ENCODE data around the gene PCSK6.

The PCSK6 gene

GRCh38 chr15:101495334-101496197 lies 6.1 kb upstream of the PCSK6 start:
- Histone ChIP-seq H3K4me1 (ENCODE audit: control insufficient read depth in 2 of 2, insufficient read depth in 1 of 2, low read depth in 1 of 2, low read length in 2 of 2) (peaks cover 14% of the 10 kb centered on the region in 2 donors), H3K79me1 (ENCODE audit: low read depth, low read length) (no peaks in the 10 kb centered on the region), H2BK15ac (ENCODE audit: low read length) (no peak overlapping the region), H2BK120ac (ENCODE audit: low read depth, low read length) (no peak overlapping the region), H4K8ac (ENCODE audit: low read depth, low read length) (no peak overlapping the region), H3K18ac (ENCODE audit: low read length) (peak overlapping the region; percentile 25), H2AFZ (ENCODE audit: low read length) (peak overlapping the region; percentile 86), H4K91ac (ENCODE audit: low read depth, low read length, poor library complexity) (no peak overlapping the region), H3K9ac (ENCODE audit: low read depth, low read length, poor library complexity) (no peak overlapping the region), H3K9me3 (replicated peaks in 1 of 2; ENCODE audit: control insufficient read depth in 2 of 2, insufficient read depth in 1 of 2, low read depth in 1 of 2, low read length in 2 of 2) (peaks cover 5 to 11% of the 10 kb centered on the region in 2 donors), H3K4ac (ENCODE audit: low read length) (no peak overlapping the region), H2AK5ac (ENCODE audit: low read depth, low read length) (no peak overlapping the region), H3K27ac (replicated peaks; ENCODE audit: low read length) (no peak overlapping the region), H3K36me3 (replicated peaks in 1 of 2; ENCODE audit: control insufficient read depth in 2 of 2, insufficient read depth in 2 of 2, low read length in 2 of 2) (no peaks in the 10 kb centered on the region), H3K14ac (ENCODE audit: low read length) (no peak overlapping the region), H3K4me2 (ENCODE audit: insufficient read depth, low read length, poor library complexity, severe bottlenecking) (no peak overlapping the region), H2BK12ac (ENCODE audit: low read length) (peak overlapping the region; percentile 30), H3K27me3 (ENCODE audit: control insufficient read depth in 3 of 3, insufficient read depth in 3 of 3, low read depth in 1 of 3, low read length in 3 of 3) (peaks cover 2 to 19% (median 8%) of the 10 kb centered on the region in 3 experiments), H3K23ac (ENCODE audit: low read depth, low read length, poor library complexity) (no peak overlapping the region), H3K4me3 (ENCODE audit: low read length in 2 of 2) (no peak overlapping the region), H2BK5ac (ENCODE audit: low read length) (peak overlapping the region; percentile 2)
- DNase-seq (ENCODE audit: low spot score): no peak
- no CpG with 5 or more reads among the region's 22 CpGs for WGBS, 2 donors (ENCODE audit: extremely low coverage in 2 of 2, insufficient read length in 2 of 2, insufficient replicate concordance in 1 of 2)

- no peak overlapping the region for H3K4me3 ChIP-seq (ENCODE audit: low read length in 2 of 2)
- no peak for DNase-seq (ENCODE audit: low spot score)
These were observed 4.8 kb upstream of the PCSK6 start for GRCh38 chr15:101494251-101494796.

GRCh38 chr15:101492766-101493692 lies 3.5 kb upstream of the PCSK6 start:
- no peak overlapping the region for H2BK15ac ChIP-seq (ENCODE audit: low read length)
- H2BK12ac ChIP-seq (ENCODE audit: low read length): no peak overlapping the region
- no peak overlapping the region for H3K18ac ChIP-seq (ENCODE audit: low read length)
- H3K14ac ChIP-seq (ENCODE audit: low read length): no peak overlapping the region
- H3K4me3 ChIP-seq (ENCODE audit: low read length in 2 of 2): no peak overlapping the region
- H3K9me3 ChIP-seq (replicated peaks in 1 of 2; ENCODE audit: control insufficient read depth in 2 of 2, insufficient read depth in 1 of 2, low read depth in 1 of 2, low read length in 2 of 2): peaks cover 9 to 14% of the 10 kb centered on the region in 2 donors
- H3K36me3 ChIP-seq (replicated peaks in 1 of 2; ENCODE audit: control insufficient read depth in 2 of 2, insufficient read depth in 2 of 2, low read length in 2 of 2): no peaks in the 10 kb centered on the region
- WGBS, 2 donors (ENCODE audit: extremely low coverage in 2 of 2, insufficient read length in 2 of 2, insufficient replicate concordance in 1 of 2): no CpG with 5 or more reads among the region's 7 CpGs
- no peak overlapping the region for H2BK5ac ChIP-seq (ENCODE audit: low read length)
- H3K23ac ChIP-seq (ENCODE audit: low read depth, low read length, poor library complexity): no peak overlapping the region
- no peak overlapping the region for H3K27ac ChIP-seq (replicated peaks; ENCODE audit: low read length)
- H2AK5ac ChIP-seq (ENCODE audit: low read depth, low read length): no peak overlapping the region
- no peak overlapping the region for H4K91ac ChIP-seq (ENCODE audit: low read depth, low read length, poor library complexity)
- H2AFZ ChIP-seq (ENCODE audit: low read length): no peak overlapping the region
- no peak overlapping the region for H2BK120ac ChIP-seq (ENCODE audit: low read depth, low read length)
- peaks cover 3 to 19% (median 5%) of the 10 kb centered on the region in 3 experiments for H3K27me3 ChIP-seq (ENCODE audit: control insufficient read depth in 3 of 3, insufficient read depth in 3 of 3, low read depth in 1 of 3, low read length in 3 of 3)
- H3K4me1 ChIP-seq (ENCODE audit: control insufficient read depth in 2 of 2, insufficient read depth in 1 of 2, low read depth in 1 of 2, low read length in 2 of 2): peaks cover 14 to 17% of the 10 kb centered on the region in 2 donors
- DNase-seq (ENCODE audit: low spot score): no peak
- no peak overlapping the region for H3K4me2 ChIP-seq (ENCODE audit: insufficient read depth, low read length, poor library complexity, severe bottlenecking)
- no peaks in the 10 kb centered on the region for H3K79me1 ChIP-seq (ENCODE audit: low read depth, low read length)
- no peak overlapping the region for H4K8ac ChIP-seq (ENCODE audit: low read depth, low read length)
- H3K9ac ChIP-seq (ENCODE audit: low read depth, low read length, poor library complexity): no peak overlapping the region
- H3K4ac ChIP-seq (ENCODE audit: low read length): no peak overlapping the region

More at GRCh38 chr15:101494251-101494796, 4.8 kb upstream of the PCSK6 start:
- Histone ChIP-seq H3K18ac (ENCODE audit: low read length) (no peak overlapping the region), H2BK15ac (ENCODE audit: low read length) (no peak overlapping the region), H3K4ac (ENCODE audit: low read length) (no peak overlapping the region), H2BK120ac (ENCODE audit: low read depth, low read length) (no peak overlapping the region), H3K23ac (ENCODE audit: low read depth, low read length, poor library complexity) (no peak overlapping the region), H3K4me2 (ENCODE audit: insufficient read depth, low read length, poor library complexity, severe bottlenecking) (no peak overlapping the region), H3K9me3 (replicated peaks in 1 of 2; ENCODE audit: control insufficient read depth in 2 of 2, insufficient read depth in 1 of 2, low read depth in 1 of 2, low read length in 2 of 2) (peaks cover 9 to 14% of the 10 kb centered on the region in 2 donors), H3K14ac (ENCODE audit: low read length) (no peak overlapping the region), H3K79me1 (ENCODE audit: low read depth, low read length) (no peaks in the 10 kb centered on the region), H3K9ac (ENCODE audit: low read depth, low read length, poor library complexity) (no peak overlapping the region), H2BK12ac (ENCODE audit: low read length) (no peak overlapping the region), H3K36me3 (replicated peaks in 1 of 2; ENCODE audit: control insufficient read depth in 2 of 2, insufficient read depth in 2 of 2, low read length in 2 of 2) (no peaks in the 10 kb centered on the region), H4K8ac (ENCODE audit: low read depth, low read length) (no peak overlapping the region), H2AFZ (ENCODE audit: low read length) (peak overlapping the region; percentile 69), H3K27me3 (ENCODE audit: control insufficient read depth in 3 of 3, insufficient read depth in 3 of 3, low read depth in 1 of 3, low read length in 3 of 3) (peaks cover 3 to 12% (median 11%) of the 10 kb centered on the region in 3 experiments), H4K91ac (ENCODE audit: low read depth, low read length, poor library complexity) (no peak overlapping the region), H3K4me1 (ENCODE audit: control insufficient read depth in 2 of 2, insufficient read depth in 1 of 2, low read depth in 1 of 2, low read length in 2 of 2) (peaks cover 14% of the 10 kb centered on the region in 2 donors), H3K27ac (replicated peaks; ENCODE audit: low read length) (no peak overlapping the region), H2BK5ac (ENCODE audit: low read length) (no peak overlapping the region), H2AK5ac (ENCODE audit: low read depth, low read length) (no peak overlapping the region)
- WGBS, 2 donors (ENCODE audit: extremely low coverage in 2 of 2, insufficient read length in 2 of 2, insufficient replicate concordance in 1 of 2): no CpG with 5 or more reads among the region's 10 CpGs
